ENCODE results near the gene TMEM168.
"Not testable (repeated sequence)": the region's sequence is repeated elsewhere in the genome, so short reads cannot be mapped to it uniquely, and the experiment has no call there.

TMEM168 gene

GRCh38 chr7:112806156-112806555, 16.0 kb upstream of the TMEM168 start:
- no peak overlapping the region for H3K4me3 ChIP-seq (ENCODE audit: low read depth, low read length)

GRCh38 chr7:112802406-112802805, 12.2 kb upstream of the TMEM168 start:
- DNase-seq (ENCODE audit: low read depth) = no peak
- no peak for TF ChIP-seq CTCF (IDR thresholded peaks at IDR 0.05; ENCODE audit: low read depth, low read length, missing control alignments)
- H3K4me3 ChIP-seq (ENCODE audit: low read depth, low read length) = no peak overlapping the region

More at GRCh38 chr7:112806156-112806555, 16.0 kb upstream of the TMEM168 start:
- no peak for DNase-seq (ENCODE audit: low read depth)
- no peak for TF ChIP-seq CTCF (IDR thresholded peaks at IDR 0.05; ENCODE audit: low read depth, low read length, missing control alignments)

- no peak overlapping the region for H3K4me3 ChIP-seq (ENCODE audit: low read depth, low read length)
- TF ChIP-seq CTCF (IDR thresholded peaks at IDR 0.05; ENCODE audit: low read depth, low read length, missing control alignments) = no peak
- DNase-seq (ENCODE audit: low read depth) = no peak
These were observed 10.3 kb upstream of the TMEM168 start for GRCh38 chr7:112800486-112800885.

GRCh38 chr7:112799448-112800120, 9.4 kb upstream of the TMEM168 start:
- no peak for DNase-seq (ENCODE audit: low read depth)
- H3K4me3 ChIP-seq (ENCODE audit: low read depth, low read length) = no peak overlapping the region
- TF ChIP-seq CTCF (IDR thresholded peaks at IDR 0.05; ENCODE audit: low read depth, low read length, missing control alignments) = no peak

- no peak for DNase-seq (ENCODE audit: low read depth)
These were observed 8.3 kb upstream of the TMEM168 start for GRCh38 chr7:112798274-112799159.

GRCh38 chr7:112796552-112796951, 6.4 kb upstream of the TMEM168 start:
- not testable (repeated sequence) for H3K4me3 ChIP-seq (ENCODE audit: low read depth, low read length); DNase-seq (ENCODE audit: low read depth)

More at GRCh38 chr7:112798274-112799159, 8.3 kb upstream of the TMEM168 start:
- no peak for TF ChIP-seq CTCF (IDR thresholded peaks at IDR 0.05; ENCODE audit: low read depth, low read length, missing control alignments)
- H3K4me3 ChIP-seq (ENCODE audit: low read depth, low read length) = no peak overlapping the region

- TF ChIP-seq CTCF (IDR thresholded peaks at IDR 0.05; ENCODE audit: low read depth, low read length, missing control alignments) = no peak
- no peak overlapping the region for H3K4me3 ChIP-seq (ENCODE audit: low read depth, low read length)
- DNase-seq (ENCODE audit: low read depth) = no peak
These were observed 2.2 kb upstream of the TMEM168 start for GRCh38 chr7:112792441-112792840.

Measured in GM12864 (cell line).